GM21717 (cell line): ENCODE measurements around the gene CDC42BPA.

ENCODE experiments used
- ATAC-seq: cut with Tn5 transposase; IDR thresholded peaks from one replicate; pipeline ENCODE4 v1.9.1; 2021; ENCODE audit warnings: mild to moderate bottlenecking, moderate library complexity; ENCODE audit not compliant: unreplicated experiment

Gene CDC42BPA

DNA sequence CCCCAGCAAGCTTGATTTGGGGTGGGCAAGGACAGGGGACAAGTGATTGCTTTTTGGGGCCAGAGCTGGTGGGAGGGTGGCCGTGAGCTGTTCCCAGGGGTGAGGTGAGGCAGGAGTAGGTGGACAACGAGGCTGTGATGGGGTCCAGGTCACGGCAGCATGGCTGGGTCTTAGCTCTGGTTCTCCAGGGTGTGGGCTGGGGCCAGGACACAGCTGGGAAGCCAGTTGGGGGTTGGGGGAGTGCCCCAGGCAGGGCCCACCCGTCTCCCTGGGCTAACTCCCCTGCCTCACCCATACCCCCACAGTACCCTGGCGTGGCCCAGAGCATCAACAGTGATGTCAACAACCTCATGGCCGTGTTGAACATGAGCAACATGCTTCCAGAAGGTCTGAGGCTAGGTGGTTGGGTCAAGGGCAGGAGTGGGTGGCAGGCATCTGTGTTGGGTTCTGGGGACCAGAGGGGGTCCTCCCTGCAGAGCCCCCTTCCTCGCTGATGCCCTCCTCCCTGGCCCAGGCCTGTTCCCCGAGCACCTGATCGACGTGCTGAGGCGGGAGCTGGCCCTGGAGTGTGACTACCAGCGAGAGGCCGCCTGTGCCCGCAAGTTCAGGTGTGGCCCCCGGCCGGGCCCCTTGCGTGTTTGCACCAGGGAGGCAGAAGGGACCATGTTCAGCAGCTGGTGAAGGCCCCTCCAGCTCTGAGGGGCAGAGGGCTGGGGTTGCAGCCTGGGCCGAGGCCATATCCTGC, 334.9 kb downstream of the CDC42BPA start:
- no peak for ATAC-seq

- ATAC-seq: no peak
These were observed 335.7 kb downstream of the CDC42BPA start for GRCh38 chr1:226982451-226983177.

DNA sequence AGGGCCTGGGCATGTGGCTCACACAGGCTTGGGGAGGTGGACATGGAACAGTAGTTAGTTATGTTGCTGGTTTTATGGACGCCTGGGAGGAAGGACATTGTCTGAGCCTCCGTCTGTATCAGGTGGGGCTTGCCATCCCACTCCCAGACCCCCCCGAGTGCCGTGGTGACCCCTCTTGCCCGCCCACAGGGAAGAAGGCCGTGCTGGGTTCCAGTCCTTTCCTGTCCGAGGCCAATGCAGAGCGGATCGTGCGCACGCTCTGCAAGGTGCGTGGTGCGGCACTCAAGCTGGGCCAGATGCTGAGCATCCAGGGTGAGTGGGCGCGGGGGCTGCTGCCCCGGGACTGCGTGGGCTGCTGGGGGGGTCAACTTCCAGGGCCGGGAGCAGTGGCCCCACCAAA, 336.5 kb downstream of the CDC42BPA start:
- no peak for ATAC-seq

GRCh38 chr1:226981386-226981817, 336.9 kb downstream of the CDC42BPA start:
- ATAC-seq: no peak

GRCh38 chr1:226980565-226981385, 337.5 kb downstream of the CDC42BPA start:
- ATAC-seq: no peak

DNA sequence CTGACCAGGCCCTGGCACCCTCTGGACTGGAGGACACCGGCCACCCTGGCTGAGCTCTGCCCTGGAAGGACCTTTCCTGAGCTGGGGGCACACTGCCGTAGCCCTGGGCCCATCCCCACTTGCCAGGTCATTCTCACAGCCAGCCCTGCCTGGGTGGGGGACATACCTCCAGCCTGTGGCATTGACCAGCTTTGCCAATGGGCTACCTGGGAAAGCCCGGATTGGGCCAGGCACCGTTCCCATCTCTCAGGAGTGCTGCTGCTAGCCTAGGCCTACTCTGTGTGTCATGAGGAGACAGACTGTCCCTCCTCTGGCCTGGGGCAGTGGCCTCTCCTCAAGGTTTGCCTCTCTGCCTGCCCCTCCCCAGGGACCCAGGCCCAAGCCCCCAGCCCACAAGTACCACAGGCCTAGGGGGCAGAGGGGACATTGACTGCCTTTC, 338.2 kb downstream of the CDC42BPA start:
- no peak for ATAC-seq

GRCh38 chr1:226979517-226980121, 338.7 kb downstream of the CDC42BPA start:
- no peak for ATAC-seq

DNA sequence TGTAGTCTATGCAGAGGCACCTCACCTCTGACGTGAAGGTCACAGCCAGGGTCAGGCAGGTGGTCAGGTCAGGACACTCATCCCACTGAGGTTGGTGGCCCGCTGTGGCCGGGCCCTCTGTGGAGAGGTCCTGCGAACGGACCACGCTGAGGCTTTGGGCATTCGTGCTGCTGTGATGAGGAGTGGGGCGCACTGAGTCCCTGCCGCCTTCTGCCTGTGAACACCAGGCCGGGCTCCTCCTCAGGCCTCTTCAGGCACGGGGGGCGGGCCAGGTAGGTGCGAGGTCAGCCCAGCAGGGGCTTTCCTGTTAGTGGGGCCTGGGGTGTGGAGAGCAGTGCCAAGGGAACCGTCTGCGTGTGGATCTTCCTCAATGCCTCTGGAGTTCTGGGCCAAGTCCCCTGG, 339.2 kb downstream of the CDC42BPA start:
- ATAC-seq: no peak

DNA sequence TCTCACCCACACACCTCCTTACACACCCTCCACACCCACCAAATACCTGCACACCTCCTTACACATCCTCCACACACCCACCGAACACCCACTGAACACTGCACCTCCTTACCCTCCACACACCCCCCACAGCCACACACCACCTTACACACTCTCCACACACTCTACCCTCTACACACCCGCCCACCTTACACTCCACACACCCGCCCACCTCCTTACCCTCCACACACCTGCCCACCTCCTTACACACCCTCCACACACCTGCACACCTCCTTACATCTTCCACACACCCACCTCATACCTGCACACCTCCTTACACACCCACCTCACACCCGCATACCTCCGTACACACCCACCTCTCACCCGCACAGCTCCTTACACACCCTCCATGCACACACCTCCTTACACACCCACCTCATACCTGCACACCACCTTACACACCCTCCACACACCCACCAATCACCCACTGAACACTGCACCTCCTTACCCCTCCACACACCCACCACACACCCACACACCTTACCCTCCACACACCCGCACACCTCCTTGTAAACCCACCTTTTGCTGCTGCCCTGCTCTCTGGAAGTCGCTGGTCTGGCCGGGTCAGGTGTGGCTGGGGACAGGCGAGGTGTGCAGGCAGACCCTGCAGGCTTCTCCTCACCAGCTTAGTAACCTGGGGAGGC, 339.7 kb downstream of the CDC42BPA start:
- no peak for ATAC-seq

- ATAC-seq: no peak
These were observed 340.5 kb downstream of the CDC42BPA start for GRCh38 chr1:226977643-226978431.

- no peak for ATAC-seq
These were observed 341.2 kb downstream of the CDC42BPA start for GRCh38 chr1:226976978-226977642.

GRCh38 chr1:226976276-226976977, 341.9 kb downstream of the CDC42BPA start:
- ATAC-seq: no peak

- ATAC-seq: no peak
These were observed 342.7 kb downstream of the CDC42BPA start for GRCh38 chr1:226975259-226976250.

- no peak for ATAC-seq
These were observed 343.6 kb downstream of the CDC42BPA start for GRCh38 chr1:226974544-226975258.

- no peak for ATAC-seq
These were observed 344.3 kb downstream of the CDC42BPA start for GRCh38 chr1:226973898-226974543.

DNA sequence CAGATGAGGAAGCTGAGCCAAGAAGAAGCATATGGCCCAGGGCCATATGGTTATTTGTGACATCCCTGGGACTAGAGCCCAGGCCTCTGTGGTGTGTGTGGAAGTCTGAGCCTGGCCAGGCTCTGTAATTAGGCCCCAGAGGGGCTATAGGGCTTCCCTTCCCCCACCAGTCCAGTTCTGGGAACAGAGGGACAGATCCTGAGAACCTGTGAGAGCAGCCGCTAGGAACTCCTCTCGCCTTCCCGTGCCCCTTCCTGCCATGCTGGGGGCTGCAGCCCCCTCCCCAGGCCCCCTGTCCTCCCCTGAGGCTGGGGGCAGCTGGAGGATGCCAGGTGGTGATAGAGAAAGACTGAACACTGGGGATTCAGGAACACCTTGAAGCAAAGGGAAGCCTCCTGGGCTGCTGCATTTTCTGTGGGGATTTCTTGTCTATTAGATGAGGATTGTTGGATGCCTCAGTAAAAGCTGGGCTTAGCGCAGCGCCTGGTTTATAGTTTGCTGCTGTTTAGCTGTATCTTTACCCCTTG, 344.9 kb downstream of the CDC42BPA start:
- ATAC-seq: no peak
